Motor neuron (in vitro differentiated cells): ENCODE data around the gene SPACA7. TPM values are rescaled to one million over a fixed set of nuclear protein-coding genes. Genes with fewer than 3 reads are reported as not detected.
A peak's percentile ranks its signal among the peaks of the same experiment; 100 is the strongest.
"Not testable (repeated sequence)": the region's sequence is repeated elsewhere in the genome, so short reads cannot be mapped to it uniquely, and the experiment has no call there.

Experiments used
- ATAC-seq, 8 experiments: fragments of 200-7000 bp; cut with Tn5 transposase; replicated peaks in 6 of 8; 2 replicates each; pipeline ENCODE4 v1.8.0; 2021; ENCODE audit warnings: mild to moderate bottlenecking in 8 of 8, moderate library complexity in 8 of 8
- H3K27ac ChIP-seq, 2 donors: fragments of 250-450 bp; sonication (Bioruptor Pico); 2 replicates each; pipeline ENCODE4 v1.9.0; 2021; ENCODE audit warnings: antibody characterized with exemption in 2 of 2, mild to moderate bottlenecking in 2 of 2, moderate library complexity in 1 of 2
- H3K4me1 ChIP-seq, 2 donors: fragments of 250-450 bp; sonication (Bioruptor Pico); replicated peaks in 1 of 2; 2 replicates each; pipeline ENCODE4 v1.6.1; 2021; ENCODE audit warnings: antibody characterized with exemption in 2 of 2, mild to moderate bottlenecking in 2 of 2, moderate library complexity in 1 of 2
- H3K4me3 ChIP-seq, 5 donors: fragments of 250-450 bp; sonication (Bioruptor Pico); 2 replicates each; pipeline ENCODE4 v1.9.0; 2021; ENCODE audit warnings: antibody characterized with exemption in 5 of 5, mild to moderate bottlenecking in 5 of 5, moderate library complexity in 4 of 5
- WGBS, 10 experiments: fragments of 450-650 bp; shearing (Covaris generic); methylation state at CpG; one replicate each; pipeline ENCODE4 v1.0.0; 2022; 5-methylcytosine and 5-hydroxymethylcytosine counted together
- in situ Hi-C, 9 experiments: fragments of 400-800 bp; cut with MboI; loops; one replicate each; pipeline ENCODE4 v1.15.0; 2021; ENCODE audit warnings: low sequenced_read_pairs in 9 of 9, low pct_unique_long_range_greater_than_20kb in 2 of 9; ENCODE audit not compliant: unreplicated experiment in 9 of 9
- total RNA-seq, 8 experiments: library from RNA; unstranded; fragments of 300-600 nt; gene quantifications; 2 replicates each; pipeline versions ENCODE4 v1.2.3 to v1.2.4, GENCODE V29; 2022

Gene SPACA7
- total RNA-seq, 8 experiments from 2014 or later: not detected

GRCh38 chr13:112397108-112397507, 21.0 kb downstream of the SPACA7 start:
- in situ Hi-C loops: no loop called here
- ATAC-seq: no peak
- Histone ChIP-seq H3K27ac (no peak overlapping the region), H3K4me3 (no peak overlapping the region), H3K4me1 (peaks cover 7 to 10% of the 10 kb centered on the region in 2 donors)
- WGBS, 10 experiments: 38 to 100% (median 89%) methylated on average over 1 to 8 of the region's 9 CpGs; no CpG with 5 or more reads in 5 of the 10 experiments

DNA sequence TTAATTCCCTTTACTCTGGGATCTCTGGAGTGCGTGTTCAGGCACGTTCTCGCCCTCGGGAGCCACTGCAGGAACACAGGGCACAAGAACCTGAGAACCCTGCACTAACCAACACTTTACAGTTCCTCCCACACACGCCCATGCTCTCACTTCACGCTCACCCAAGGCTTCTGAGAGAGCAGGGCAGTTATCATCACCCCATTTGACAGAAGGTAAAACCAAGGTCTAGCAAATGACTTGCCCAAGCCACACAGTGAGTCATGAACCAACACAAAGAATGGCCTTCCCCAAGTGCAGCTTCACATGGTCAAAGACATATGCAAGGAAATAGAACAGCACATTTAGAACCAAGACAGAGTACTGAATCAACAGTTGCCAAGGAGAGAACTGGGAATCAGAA, 22.2 kb downstream of the SPACA7 start:
- H3K4me3 ChIP-seq, H3K4me1 ChIP-seq, H3K27ac ChIP-seq, in situ Hi-C loops: not testable (repeated sequence)
- peak in 1 of 8 experiments; percentile 17 for ATAC-seq
- WGBS, 10 experiments: no CpG with 5 or more reads among the region's 6 CpGs

- ATAC-seq, in situ Hi-C loops, H3K4me1 ChIP-seq, H3K27ac ChIP-seq, H3K4me3 ChIP-seq: not testable (repeated sequence)
- WGBS, 10 experiments: 20 to 100% (median 50%) methylated on average over 1 of the region's 3 CpGs; no CpG with 5 or more reads in 6 of the 10 experiments
Observed at GRCh38 chr13:112409828-112410227, 33.7 kb downstream of the SPACA7 start.

GRCh38 chr13:112416647-112417046, 40.5 kb downstream of the SPACA7 start:
- 0 to 89% (median 46%) methylated on average over 1 of the region's 1 CpG for WGBS, 10 experiments
- H3K4me3 ChIP-seq: no peak overlapping the region
- no peaks in the 10 kb centered on the region for H3K4me1 ChIP-seq
- H3K27ac ChIP-seq: no peak overlapping the region
- in situ Hi-C loops: no loop called here
- ATAC-seq: no peak

- in situ Hi-C loops: no loop called here
- no peak overlapping the region for H3K4me3 ChIP-seq
- H3K27ac ChIP-seq: no peak overlapping the region
- no peaks in the 10 kb centered on the region for H3K4me1 ChIP-seq
- ATAC-seq: no peak
Observed at GRCh38 chr13:112417079-112417478, 40.9 kb downstream of the SPACA7 start.

GRCh38 chr13:112424098-112424497, 47.9 kb downstream of the SPACA7 start:
- 3 to 93% (median 57%) methylated on average over 3 to 9 of the region's 14 CpGs; no CpG with 5 or more reads in 3 of the 10 experiments for WGBS, 10 experiments
- no peak overlapping the region for H3K4me3 ChIP-seq
- no peak for ATAC-seq
- no peaks in the 10 kb centered on the region for H3K4me1 ChIP-seq
- no peak overlapping the region for H3K27ac ChIP-seq
- in situ Hi-C loops: no loop called here

- no peak for ATAC-seq
- no peak overlapping the region for H3K27ac ChIP-seq
- H3K4me3 ChIP-seq: no peak overlapping the region
- H3K4me1 ChIP-seq: no peaks in the 10 kb centered on the region
- in situ Hi-C loops: loop anchor here in 7 of 9 experiments (25.0 kb wide), 3 partner anchors 366 to 966 kb away; partner anchors contain the start of gene SOX1 (in 4 of the 7)
Observed at GRCh38 chr13:112428704-112429103, 52.5 kb downstream of the SPACA7 start.

GRCh38 chr13:112431734-112432133, 55.6 kb downstream of the SPACA7 start:
- Histone ChIP-seq H3K4me1 (no peaks in the 10 kb centered on the region), H3K4me3 (no peak overlapping the region), H3K27ac (no peak overlapping the region)
- WGBS, 10 experiments: 17 to 100% (median 80%) methylated on average over 1 to 2 of the region's 5 CpGs; no CpG with 5 or more reads in 5 of the 10 experiments
- no peak for ATAC-seq
- in situ Hi-C loops: loop anchor here in 7 of 9 experiments (25.0 kb wide), 3 partner anchors 369 to 969 kb away; partner anchors contain the start of gene SOX1 (in 4 of the 7)

DNA sequence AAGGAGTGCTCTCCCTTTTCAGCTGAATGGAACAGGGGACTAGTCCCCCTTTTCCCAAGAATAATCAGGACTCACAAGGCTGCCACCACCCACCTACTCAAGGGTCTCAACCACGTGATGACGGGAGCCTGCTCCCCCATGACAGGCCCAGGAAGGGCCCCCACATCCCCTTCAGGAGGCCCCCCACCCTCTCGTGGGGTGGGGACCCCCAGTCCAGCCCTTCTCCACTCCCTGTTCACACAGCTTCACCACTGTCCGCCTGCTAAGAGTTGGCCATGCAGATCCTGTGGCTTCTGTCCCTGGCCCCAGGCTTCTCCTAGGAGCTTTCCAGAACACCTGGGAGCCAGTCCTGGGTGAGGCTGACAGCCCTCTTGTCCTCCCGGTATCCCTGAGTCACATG, 56.6 kb downstream of the SPACA7 start:
- not testable (repeated sequence) for ATAC-seq, H3K27ac ChIP-seq, H3K4me1 ChIP-seq, H3K4me3 ChIP-seq
- in situ Hi-C loops: loop anchor here in 7 of 9 experiments (25.0 kb wide), 3 partner anchors 370 to 970 kb away; partner anchors contain the start of gene SOX1 (in 4 of the 7)
- 80% methylated on average over 1 of the region's 5 CpGs; no CpG with 5 or more reads in 9 of the 10 experiments for WGBS, 10 experiments

GRCh38 chr13:112433517-112433916, 57.4 kb downstream of the SPACA7 start:
- in situ Hi-C loops: loop anchor here in 7 of 9 experiments (25.0 kb wide), 3 partner anchors 371 to 971 kb away; partner anchors contain the start of gene SOX1 (in 4 of the 7)
- ATAC-seq, H3K27ac ChIP-seq, H3K4me3 ChIP-seq, H3K4me1 ChIP-seq: not testable (repeated sequence)
- WGBS, 10 experiments: 82% methylated on average over 7 of the region's 16 CpGs; no CpG with 5 or more reads in 9 of the 10 experiments

GRCh38 chr13:112434032-112434431, 57.9 kb downstream of the SPACA7 start:
- Histone ChIP-seq H3K4me3 (no peak overlapping the region), H3K27ac (no peak overlapping the region), H3K4me1 (peaks cover 0 to under 1% of the 10 kb centered on the region in 2 donors)
- in situ Hi-C loops: loop anchor here in 7 of 9 experiments (25.0 kb wide), 3 partner anchors 372 to 972 kb away; partner anchors contain the start of gene SOX1 (in 4 of the 7)
- ATAC-seq: no peak
- 36% methylated on average over 5 of the region's 13 CpGs; no CpG with 5 or more reads in 9 of the 10 experiments for WGBS, 10 experiments

DNA sequence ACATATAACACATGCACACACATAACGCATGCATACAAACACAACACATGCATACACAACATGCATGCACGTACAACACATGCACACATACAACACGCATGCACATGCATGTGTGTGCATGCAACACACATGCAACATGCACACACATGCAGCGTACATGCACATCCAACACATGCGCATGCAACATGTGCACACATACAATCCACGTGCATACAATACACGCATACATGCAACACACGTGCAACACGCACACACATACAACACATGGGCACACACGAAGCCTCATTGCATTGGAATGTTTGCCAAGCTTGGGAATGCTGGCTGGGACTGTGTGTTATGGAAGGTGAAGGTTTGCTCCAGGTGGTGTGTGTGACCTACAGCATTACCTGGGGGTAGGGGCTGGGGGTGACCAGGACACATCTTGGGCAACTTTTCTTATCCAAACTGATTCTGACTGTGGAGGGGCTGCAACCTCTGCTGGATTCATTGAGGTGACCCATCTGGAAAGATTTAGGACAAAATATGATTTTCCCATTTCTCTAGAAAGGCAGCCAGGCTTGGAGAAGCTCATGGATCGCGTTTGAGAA, 58.9 kb downstream of the SPACA7 start:
- H3K27ac ChIP-seq: no peak overlapping the region
- H3K4me3 ChIP-seq: no peak overlapping the region
- no peak for ATAC-seq
- in situ Hi-C loops: loop anchor here in 7 of 9 experiments (25.0 kb wide), 3 partner anchors 373 to 973 kb away; partner anchors contain the start of gene SOX1 (in 4 of the 7)
- H3K4me1 ChIP-seq: peaks cover 0 to 4% of the 10 kb centered on the region in 2 donors
- 18 to 100% (median 70%) methylated on average over 1 to 8 of the region's 12 CpGs; no CpG with 5 or more reads in 2 of the 10 experiments for WGBS, 10 experiments

DNA sequence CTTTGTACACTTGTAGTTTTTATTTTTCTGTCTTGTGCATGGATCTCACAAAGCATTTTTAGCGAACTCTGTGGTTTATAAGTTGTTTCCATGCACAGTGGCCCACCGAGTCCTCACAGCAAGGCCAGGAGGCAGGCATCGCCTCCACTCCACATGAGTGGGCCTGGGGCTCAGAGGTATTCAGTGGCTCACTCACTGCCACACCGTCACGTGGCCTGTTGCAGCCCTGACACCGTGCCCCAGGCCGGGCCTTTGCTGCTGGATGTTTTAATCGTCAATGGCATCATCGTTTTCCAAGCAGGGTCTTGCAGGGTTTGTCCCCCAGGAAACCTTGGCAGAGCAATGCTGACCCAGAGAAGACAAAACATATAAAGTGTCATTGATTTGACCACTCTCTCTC, 59.8 kb downstream of the SPACA7 start:
- no peak overlapping the region for H3K4me3 ChIP-seq
- WGBS, 10 experiments: 0 to 100% (median 71%) methylated on average over 1 to 3 of the region's 9 CpGs; no CpG with 5 or more reads in 2 of the 10 experiments
- no peak for ATAC-seq
- no peak overlapping the region for H3K27ac ChIP-seq
- peaks cover 0 to 4% of the 10 kb centered on the region in 2 donors for H3K4me1 ChIP-seq
- in situ Hi-C loops: loop anchor here in 7 of 9 experiments (25.0 kb wide), 3 partner anchors 374 to 974 kb away; partner anchors contain the start of gene SOX1 (in 4 of the 7)
